HG03175 (cell line): ENCODE measurements around the gene RSPO4.
"Not testable (repeated sequence)": the region's sequence is repeated elsewhere in the genome, so short reads cannot be mapped to it uniquely, and the experiment has no call there.

Experiments used
- ATAC-seq: cut with Tn5 transposase; IDR thresholded peaks from one replicate; pipeline ENCODE4 v1.9.1; 2021; ENCODE audit warnings: mild to moderate bottlenecking, moderate library complexity; ENCODE audit not compliant: unreplicated experiment

The RSPO4 gene

GRCh38 chr20:1005452-1006027 lies 3.4 kb upstream of the RSPO4 start:
- no peak for ATAC-seq

GRCh38 chr20:1003920-1004697 lies 2.0 kb upstream of the RSPO4 start:
- ATAC-seq: no peak

GRCh38 chr20:1002682-1003561 lies 811 bp upstream of the RSPO4 start:
- ATAC-seq: no peak

- ATAC-seq: no peak
Measured at GRCh38 chr20:1001116-1001515, 995 bp downstream of the RSPO4 start.

- ATAC-seq: no peak
Measured at GRCh38 chr20:998231-998830, 3.8 kb downstream of the RSPO4 start.

- ATAC-seq: no peak
Measured at GRCh38 chr20:997486-997885, 4.6 kb downstream of the RSPO4 start.

GRCh38 chr20:997016-997415 lies 5.1 kb downstream of the RSPO4 start:
- ATAC-seq: no peak

GRCh38 chr20:995170-995569 lies 6.9 kb downstream of the RSPO4 start:
- no peak for ATAC-seq

GRCh38 chr20:992801-993535 lies 9.1 kb downstream of the RSPO4 start:
- ATAC-seq: no peak

GRCh38 chr20:991850-992249 lies 10.3 kb downstream of the RSPO4 start:
- no peak for ATAC-seq

GRCh38 chr20:990293-990959 lies 11.7 kb downstream of the RSPO4 start:
- ATAC-seq: no peak

GRCh38 chr20:988272-988671 lies 13.8 kb downstream of the RSPO4 start:
- ATAC-seq: no peak

- ATAC-seq: no peak
Measured at GRCh38 chr20:987677-988076, 14.4 kb downstream of the RSPO4 start.

- no peak for ATAC-seq
Measured at GRCh38 chr20:986733-987355, 15.3 kb downstream of the RSPO4 start.

GRCh38 chr20:984994-985393 lies 17.1 kb downstream of the RSPO4 start:
- not testable (repeated sequence) for ATAC-seq

GRCh38 chr20:982754-983153 lies 19.4 kb downstream of the RSPO4 start:
- no peak for ATAC-seq

GRCh38 chr20:977021-977420 lies 25.1 kb downstream of the RSPO4 start:
- ATAC-seq: no peak

GRCh38 chr20:976033-976432 lies 26.1 kb downstream of the RSPO4 start:
- ATAC-seq: no peak

GRCh38 chr20:973785-974194 lies 28.3 kb downstream of the RSPO4 start:
- ATAC-seq: peak; percentile 56

- ATAC-seq: no peak
Measured at GRCh38 chr20:972256-972655, 29.9 kb downstream of the RSPO4 start.
